ENCODE data around the gene MRPL36. TPM values are rescaled to one million over a fixed set of nuclear protein-coding genes. Genes with fewer than 3 reads are reported as not detected.

Gene MRPL36
- total and polyA plus RNA-seq, 9 of the 15 experiments (the other 6 are each of a cell fraction or from before 2014, with no cell fraction given): 78.3 to 557 (median 124) TPM

DNA sequence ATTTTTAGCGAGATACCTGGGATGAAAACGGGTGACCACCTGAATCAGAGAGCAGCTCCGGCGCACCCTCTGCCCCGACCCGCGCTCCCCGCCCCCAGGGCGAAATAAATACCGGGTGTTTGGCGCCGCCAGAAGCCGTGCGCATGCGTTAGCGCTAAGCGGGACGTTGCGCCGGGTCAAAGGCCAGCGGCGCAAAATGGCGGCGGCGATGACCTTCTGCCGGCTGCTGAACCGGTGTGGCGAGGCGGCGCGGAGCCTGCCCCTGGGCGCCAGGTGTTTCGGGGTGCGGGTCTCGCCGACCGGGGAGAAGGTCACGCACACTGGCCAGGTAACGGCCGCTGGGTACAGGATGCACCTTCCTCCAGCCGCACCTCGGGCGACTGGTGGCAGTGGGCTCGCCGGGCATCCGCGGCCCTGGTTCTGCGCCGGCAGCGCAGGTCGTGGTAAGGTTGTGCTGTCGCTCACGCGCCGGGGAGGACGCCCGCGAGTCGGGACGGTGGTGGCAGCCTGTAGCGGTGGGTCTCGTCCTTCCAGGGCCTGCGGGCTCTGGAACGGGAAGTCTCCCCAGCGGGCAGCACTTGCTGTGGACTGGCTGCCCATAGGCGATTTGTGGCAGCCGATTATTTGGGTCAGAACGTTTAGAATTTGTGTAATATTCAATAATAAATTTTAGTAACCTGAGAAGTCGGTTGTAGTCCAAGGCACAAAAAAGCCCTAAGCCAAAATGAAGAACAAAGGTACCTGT, 1.8 kb upstream of the MRPL36 start, which contains the start of gene NDUFS6 (continued):
- TF ChIP-seq PYGO2 (tag; IDR thresholded peaks at IDR 0.05) (no peak), STAG1 (CRISPR knock-in tag; IDR thresholded peaks at IDR 0.05; ENCODE audit: borderline replicate concordance) (no peak), ATF7 (IDR thresholded peaks at IDR 0.05) (0 out of 2 replicates have a peak, but pooled peaks have one; percentile 71), PCBP2 (IDR thresholded peaks at IDR 0.05; ENCODE audit: low read depth, low read length, poor library complexity, severe bottlenecking) (no peak), ZBTB1 (CRISPR knock-in tag; IDR thresholded peaks at IDR 0.05; ENCODE audit: borderline replicate concordance, low read depth) (no peak), CSDE1 (IDR thresholded peaks at IDR 0.05) (peak in 1 of 2 experiments; percentile 32; a peak in 1 of 4 replicates), HLTF (IDR thresholded peaks at IDR 0.05) (no peak), VEZF1 (CRISPR knock-in tag; IDR thresholded peaks at IDR 0.05) (peak; percentile 97), ZNF3 (CRISPR knock-in tag; IDR thresholded peaks at IDR 0.05) (no peak), GMEB1 (CRISPR knock-in tag; IDR thresholded peaks at IDR 0.05) (peak; percentile 99), FOXM1 (IDR thresholded peaks at IDR 0.05; ENCODE audit: low read depth) (no peak), FOXM1 (CRISPR knock-in tag; IDR thresholded peaks at IDR 0.05; ENCODE audit: low read depth) (0 out of 2 replicates have a peak, but pooled peaks have one; percentile 59), MAZ (CRISPR knock-in tag; conservative IDR thresholded peaks at IDR 0.05 in 1 of 2, IDR thresholded peaks at IDR 0.05 in 1 of 2) (peak; percentile 59 to 74)
- TF ChIP-seq, protein P1, sequence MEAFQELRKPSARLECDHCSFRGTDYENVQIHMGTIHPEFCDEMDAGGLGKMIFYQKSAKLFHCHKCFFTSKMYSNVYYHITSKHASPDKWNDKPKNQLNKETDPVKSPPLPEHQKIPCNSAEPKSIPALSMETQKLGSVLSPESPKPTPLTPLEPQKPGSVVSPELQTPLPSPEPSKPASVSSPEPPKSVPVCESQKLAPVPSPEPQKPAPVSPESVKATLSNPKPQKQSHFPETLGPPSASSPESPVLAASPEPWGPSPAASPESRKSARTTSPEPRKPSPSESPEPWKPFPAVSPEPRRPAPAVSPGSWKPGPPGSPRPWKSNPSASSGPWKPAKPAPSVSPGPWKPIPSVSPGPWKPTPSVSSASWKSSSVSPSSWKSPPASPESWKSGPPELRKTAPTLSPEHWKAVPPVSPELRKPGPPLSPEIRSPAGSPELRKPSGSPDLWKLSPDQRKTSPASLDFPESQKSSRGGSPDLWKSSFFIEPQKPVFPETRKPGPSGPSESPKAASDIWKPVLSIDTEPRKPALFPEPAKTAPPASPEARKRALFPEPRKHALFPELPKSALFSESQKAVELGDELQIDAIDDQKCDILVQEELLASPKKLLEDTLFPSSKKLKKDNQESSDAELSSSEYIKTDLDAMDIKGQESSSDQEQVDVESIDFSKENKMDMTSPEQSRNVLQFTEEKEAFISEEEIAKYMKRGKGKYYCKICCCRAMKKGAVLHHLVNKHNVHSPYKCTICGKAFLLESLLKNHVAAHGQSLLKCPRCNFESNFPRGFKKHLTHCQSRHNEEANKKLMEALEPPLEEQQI (IDR thresholded peaks at IDR 0.05): no peak
- TF ChIP-seq, protein P2, sequence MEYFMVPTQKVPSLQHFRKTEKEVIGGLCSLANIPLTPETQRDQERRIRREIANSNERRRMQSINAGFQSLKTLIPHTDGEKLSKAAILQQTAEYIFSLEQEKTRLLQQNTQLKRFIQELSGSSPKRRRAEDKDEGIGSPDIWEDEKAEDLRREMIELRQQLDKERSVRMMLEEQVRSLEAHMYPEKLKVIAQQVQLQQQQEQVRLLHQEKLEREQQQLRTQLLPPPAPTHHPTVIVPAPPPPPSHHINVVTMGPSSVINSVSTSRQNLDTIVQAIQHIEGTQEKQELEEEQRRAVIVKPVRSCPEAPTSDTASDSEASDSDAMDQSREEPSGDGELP (CRISPR knock-in tag; IDR thresholded peaks at IDR 0.05; ENCODE audit: borderline replicate concordance): peak; percentile 88
- TF ChIP-seq, protein P3, sequence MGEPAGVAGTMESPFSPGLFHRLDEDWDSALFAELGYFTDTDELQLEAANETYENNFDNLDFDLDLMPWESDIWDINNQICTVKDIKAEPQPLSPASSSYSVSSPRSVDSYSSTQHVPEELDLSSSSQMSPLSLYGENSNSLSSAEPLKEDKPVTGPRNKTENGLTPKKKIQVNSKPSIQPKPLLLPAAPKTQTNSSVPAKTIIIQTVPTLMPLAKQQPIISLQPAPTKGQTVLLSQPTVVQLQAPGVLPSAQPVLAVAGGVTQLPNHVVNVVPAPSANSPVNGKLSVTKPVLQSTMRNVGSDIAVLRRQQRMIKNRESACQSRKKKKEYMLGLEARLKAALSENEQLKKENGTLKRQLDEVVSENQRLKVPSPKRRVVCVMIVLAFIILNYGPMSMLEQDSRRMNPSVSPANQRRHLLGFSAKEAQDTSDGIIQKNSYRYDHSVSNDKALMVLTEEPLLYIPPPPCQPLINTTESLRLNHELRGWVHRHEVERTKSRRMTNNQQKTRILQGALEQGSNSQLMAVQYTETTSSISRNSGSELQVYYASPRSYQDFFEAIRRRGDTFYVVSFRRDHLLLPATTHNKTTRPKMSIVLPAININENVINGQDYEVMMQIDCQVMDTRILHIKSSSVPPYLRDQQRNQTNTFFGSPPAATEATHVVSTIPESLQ (CRISPR knock-in tag; IDR thresholded peaks at IDR 0.05): no peak

Measured in K562 (cell line).